Stimulated activated CD8-positive, alpha-beta memory T cell treated with anti-CD3 and anti-CD28 coated beads, Interleukin-12 subunit alpha, Interleukin-12 subunit beta, amount 100 ng/mL, for 24 hours (primary cell): ENCODE measurements around the gene CACFD1.
A peak's percentile ranks its signal among the peaks of the same experiment; 100 is the strongest.

Source experiments
- DNase-seq: peaks from one replicate; pipeline ENCODE4 v3.0.0-alpha.2; 2020; ENCODE audit errors: extremely low read depth

CACFD1 gene

DNA sequence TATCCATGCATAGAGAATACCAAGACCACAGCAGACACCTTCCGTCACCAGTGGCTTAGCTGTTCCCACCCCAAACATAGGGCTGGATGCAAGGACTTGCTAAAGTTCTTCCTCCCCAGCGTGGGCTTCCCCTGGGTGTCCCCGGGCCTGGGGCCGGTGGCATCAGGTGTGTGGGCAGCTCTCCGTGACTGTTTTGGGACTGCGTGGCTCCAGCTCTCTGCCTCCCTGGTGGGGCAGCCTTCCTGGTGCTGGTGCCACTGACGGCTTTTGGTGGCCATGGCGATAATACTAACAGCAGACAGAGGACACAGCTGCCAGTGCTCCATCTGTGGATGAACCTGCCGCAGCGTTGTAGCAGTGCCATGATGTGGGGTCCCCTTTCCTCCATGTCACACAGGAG, 4.9 kb downstream of the CACFD1 start:
- DNase-seq, result no peak

GRCh38 chr9:133465984-133466383, 6.2 kb downstream of the CACFD1 start:
- no peak for DNase-seq

GRCh38 chr9:133467101-133467500, 7.3 kb downstream of the CACFD1 start:
- no peak for DNase-seq

- no peak for DNase-seq
Observed at GRCh38 chr9:133468374-133468773, 8.6 kb downstream of the CACFD1 start.

- DNase-seq, result no peak
Observed at GRCh38 chr9:133468777-133469421, 9.1 kb downstream of the CACFD1 start.

DNA sequence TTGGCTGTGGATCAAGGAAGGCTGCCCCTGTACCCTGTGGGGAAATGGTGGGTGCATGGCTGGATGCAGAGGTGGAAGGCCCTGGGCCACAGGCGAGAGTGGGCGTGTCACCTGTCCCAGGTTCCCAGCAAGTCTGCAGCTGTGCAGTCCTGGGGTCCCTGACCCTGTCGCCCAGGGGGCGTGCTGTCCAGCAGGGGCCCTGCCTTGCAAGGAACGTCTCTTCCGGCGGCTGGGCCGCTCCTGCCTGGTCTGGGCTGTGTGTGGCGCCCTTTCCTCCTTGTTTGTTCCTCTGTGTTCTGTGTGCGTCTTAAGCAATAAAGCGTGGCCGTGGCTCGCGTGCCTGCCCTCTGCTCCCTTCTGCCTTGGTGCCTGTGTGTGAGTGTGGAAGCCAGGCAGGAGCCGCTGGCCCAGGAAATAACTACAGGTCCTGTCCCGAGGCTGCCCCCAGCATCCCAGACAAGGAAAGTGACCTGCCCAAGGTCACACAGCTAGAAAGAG, 10.7 kb downstream of the CACFD1 start:
- DNase-seq, result no peak

DNA sequence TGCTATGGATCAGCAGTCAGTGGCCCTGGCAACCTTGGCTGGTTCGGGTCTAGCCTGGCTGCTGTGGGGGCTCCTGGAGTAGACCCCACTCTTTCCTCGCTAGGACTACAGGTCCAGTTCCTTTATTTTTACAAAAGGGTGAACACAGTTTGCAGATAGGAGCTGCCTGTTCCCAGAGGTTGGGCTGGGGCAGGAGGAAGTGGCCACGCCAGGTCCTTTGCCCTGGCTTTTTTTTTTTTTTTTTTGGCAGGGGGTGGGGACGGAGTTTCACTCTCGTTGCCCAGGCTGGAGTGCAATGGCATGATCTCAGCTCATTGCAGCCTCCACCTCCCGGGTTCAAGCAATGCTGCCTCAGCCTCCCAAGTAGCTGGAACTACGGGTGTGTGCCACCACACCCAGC, 11.2 kb downstream of the CACFD1 start:
- DNase-seq, result no peak

DNA sequence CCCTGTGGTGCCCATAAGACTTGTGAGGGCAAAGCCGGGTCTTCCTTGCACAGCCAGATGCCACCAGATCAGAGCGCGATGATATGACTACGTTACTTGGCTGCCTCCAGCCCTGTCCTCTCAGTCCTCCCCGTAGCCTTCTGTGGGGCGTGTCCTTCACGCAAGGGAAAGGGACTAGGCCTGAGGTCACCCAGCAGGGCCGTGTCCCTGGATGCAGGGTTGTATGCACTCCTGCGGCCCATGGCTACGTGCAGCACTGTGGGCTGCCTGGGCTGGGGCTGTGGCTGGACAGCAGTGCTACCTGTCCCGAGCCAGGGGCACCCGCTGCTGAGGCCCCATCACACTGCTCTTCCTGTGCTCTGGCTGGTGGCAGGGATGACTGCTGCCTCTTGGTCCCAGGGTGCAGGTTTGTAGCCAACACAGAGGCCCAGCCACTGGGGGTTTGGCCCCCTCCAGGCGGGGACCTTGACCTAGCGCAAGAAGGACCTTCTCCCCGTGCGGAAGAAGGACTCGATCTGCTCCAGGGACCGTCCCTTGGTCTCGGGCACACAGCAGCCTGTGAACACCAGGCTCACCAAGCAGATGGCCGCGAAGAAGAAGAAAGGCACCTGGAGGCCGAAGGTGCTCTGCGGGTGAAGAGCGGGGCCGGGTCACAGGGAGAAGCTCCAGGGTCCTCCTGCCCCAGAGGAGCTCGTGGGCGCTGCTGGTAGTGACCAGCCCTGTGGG, 11.9 kb downstream of the CACFD1 start:
- DNase-seq, result no peak

GRCh38 chr9:133472277-133472645, 12.5 kb downstream of the CACFD1 start:
- DNase-seq, result no peak

GRCh38 chr9:133472753-133473378, 13.1 kb downstream of the CACFD1 start:
- no peak for DNase-seq

DNA sequence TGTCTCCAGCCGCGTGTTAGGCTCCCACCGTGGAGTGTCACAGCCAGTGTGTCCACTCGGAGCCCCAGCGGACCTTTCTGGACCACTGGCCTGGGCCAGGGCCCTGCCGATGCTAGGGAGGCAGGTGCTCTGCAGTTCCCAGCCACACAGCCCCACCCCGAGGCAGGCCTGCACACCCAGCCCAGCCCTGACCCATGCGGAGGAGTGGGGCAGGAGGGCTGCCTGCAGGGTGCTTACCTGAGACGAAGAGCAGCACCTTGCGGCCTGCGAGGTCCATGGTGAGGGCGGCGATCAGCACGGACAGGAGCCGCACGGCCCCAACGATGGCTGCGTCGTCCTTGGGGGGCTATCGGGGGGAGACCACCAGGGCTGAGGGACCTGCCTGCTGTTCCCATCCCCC, 14.0 kb downstream of the CACFD1 start:
- DNase-seq, result no peak

- DNase-seq, result no peak
Observed at GRCh38 chr9:133474215-133474614, 14.4 kb downstream of the CACFD1 start.

DNA sequence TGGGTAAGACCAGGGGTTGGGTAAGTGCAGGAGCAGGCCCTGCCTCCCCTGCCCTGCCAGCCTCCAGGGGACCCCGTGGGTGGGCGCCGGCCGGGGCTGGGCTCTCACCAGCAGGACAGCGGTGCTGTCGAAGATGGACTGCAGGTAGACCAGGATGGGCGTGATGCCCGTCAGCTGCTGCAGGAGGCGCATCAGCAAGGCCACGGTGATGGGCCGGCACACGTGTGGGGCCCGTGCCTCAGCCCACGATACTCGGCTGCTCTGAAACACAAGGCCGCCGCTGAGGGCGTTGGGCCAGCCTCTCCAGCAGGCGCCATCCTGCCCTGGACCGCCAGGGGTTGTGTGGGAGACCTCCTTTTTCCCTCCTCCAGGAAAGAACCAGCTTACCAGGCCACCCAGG, 15.1 kb downstream of the CACFD1 start:
- no peak for DNase-seq

DNA sequence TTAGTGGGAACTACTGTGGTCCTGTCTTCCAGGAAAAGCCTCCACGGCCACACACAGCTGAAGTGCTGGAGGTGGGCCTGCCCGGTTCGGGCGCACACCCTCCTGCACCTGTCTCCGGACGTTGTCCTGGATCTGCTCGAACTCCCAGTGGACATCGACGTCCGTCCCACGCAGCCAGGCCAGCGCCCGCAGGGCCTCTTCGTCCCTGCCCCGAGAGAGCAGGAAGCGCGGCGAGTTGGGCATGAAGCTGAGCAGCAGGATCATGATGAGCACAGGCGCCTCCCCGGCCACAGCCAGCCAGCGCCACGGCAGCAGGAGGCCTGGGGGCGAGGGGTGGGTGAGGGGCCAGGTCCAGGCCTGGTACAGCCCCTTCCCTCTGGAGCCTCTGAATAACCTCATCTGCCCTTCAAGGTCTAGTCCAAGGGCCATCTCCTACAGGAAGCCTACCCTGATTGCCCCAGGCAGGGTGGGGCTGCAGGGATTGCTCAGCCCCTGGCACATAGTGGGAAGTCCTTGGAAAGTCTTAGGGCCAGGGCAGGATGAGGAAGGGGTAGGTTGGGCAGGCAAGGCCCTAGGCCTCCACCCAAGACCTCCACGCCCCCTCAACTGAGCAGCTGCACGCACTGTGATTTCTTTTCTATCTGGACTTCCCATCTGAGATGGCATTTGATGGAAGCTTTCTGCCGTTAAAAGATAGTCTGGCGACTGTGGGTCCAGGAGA, 15.7 kb downstream of the CACFD1 start:
- no peak for DNase-seq

DNA sequence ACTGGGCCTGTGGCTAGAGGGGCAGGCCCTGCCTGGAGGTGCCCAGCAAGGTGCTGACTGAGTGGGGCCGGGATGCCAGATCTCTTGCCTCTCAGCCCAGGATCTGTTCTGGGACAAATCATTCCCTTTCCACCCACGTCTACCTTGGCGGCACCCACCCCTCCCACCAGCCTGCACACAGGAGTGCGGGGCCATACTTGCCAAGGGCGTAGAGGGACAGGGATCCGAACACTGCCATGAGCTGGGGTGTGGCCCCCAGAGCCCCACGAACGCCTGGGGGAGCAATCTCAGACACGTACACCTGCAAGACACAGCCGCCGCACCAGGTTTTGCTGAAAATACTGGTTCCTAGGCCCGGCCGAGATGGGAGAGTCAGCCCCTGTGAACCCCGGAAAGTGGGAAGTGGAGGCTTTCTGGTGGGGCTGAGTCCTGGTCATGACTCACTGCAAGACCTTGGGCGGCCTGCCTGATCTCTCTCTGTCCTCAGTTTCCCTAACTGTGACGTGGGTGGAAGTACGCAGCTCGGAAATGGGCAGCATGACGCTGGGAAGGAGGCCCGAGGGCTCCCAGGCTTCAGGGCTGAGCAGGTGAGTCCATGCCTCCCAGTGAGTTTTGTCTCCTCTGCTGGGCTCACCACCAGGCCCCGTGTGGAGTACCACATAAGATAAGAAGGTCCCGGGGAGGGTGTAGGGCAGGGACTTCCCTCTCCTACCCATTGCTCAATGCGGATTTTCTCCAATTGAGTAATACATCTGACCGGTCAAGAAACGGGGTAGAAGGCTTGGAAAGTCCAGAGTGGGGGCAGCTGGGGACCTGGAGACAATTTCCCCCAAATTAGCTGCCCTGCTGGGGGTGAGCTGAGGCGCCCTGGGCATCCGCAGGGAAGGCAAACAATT, 16.5 kb downstream of the CACFD1 start:
- DNase-seq, result no peak

DNA sequence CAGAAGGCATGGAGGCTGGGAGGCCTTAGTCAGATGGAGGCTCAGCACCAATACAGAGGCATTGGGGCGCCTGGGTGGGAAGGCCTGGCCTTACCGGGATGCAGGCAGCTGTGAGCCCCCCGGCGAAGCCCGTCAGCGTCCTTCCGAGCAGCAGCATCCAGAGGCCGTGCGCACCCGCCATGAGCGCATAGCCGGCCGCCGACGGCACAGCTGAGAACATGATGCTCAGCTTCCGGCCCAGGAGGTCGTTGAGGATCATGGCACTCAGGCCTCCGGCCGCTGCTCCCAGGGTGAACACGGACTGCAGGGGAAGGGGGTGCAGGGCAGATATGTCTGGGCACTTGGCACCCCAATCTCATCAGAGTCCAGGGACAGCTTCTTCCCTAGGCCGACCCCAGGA, 17.2 kb downstream of the CACFD1 start:
- DNase-seq, result no peak

DNA sequence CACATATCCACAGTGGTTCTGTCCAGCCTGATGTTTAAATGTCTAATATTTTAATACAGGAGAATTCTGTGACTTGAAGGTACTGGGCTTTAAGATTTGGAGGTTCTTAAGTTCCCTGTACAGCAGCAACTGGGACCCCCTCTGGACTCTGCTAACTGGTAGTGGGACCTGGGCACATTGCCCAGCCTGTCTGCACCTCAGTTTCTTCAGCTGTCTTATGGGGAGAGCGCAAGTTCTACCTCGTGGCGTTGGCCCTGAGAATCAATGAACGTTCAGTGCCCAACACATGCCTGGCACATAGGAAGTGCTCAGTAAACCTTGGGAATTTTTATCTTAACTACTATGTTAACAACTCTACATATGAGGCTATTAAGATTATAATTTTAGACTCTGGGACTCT, 17.7 kb downstream of the CACFD1 start:
- no peak for DNase-seq

- DNase-seq, result no peak
Observed at GRCh38 chr9:133477992-133478850, 18.4 kb downstream of the CACFD1 start.

- DNase-seq, result peak; percentile 68
Observed at GRCh38 chr9:133478851-133479711, 19.3 kb downstream of the CACFD1 start, which contains the start of gene SLC2A6. Gene SLC2A6, minus strand, starts transcription at chr9:133479099. Its CDS starts 40 bp downstream, at chr9:133479059.
